Panc1 (cell line): Measurements from ENCODE around the gene IGSF21. TPM values are rescaled to one million over a fixed set of nuclear protein-coding genes. Genes with fewer than 3 reads are reported as not detected.

ENCODE experiments used
- ATAC-seq: fragments of 200-7000 bp; cut with Tn5 transposase; 2 replicates; pipeline ENCODE4 v1.9.1; 2020; ENCODE audit warnings: mild to moderate bottlenecking, moderate library complexity
- BruUV-seq: library from RNA; stranded (reverse); fragments of 400-500 nt; replicated peaks from 2 replicates; lab custom pipeline; 2021; lab: Mats Ljungman, UMichigan
- CTCF ChIA-PET: fragments of 300-600 bp; sonication (Branson Sonifier 250); formaldehyde crosslinking; loops from one replicate; lab custom pipeline; 2022; ENCODE audit warnings: antibody characterized with exemption; lab: Charles Lee
- POLR2A ChIA-PET: fragments of 300-600 bp; sonication (Branson Sonifier 250); formaldehyde crosslinking; loops from one replicate; lab custom pipeline; 2022; ENCODE audit warnings: antibody characterized with exemption; lab: Charles Lee
- DNase-seq: peaks from one replicate; pipeline ENCODE4 v3.0.0-alpha.2; 2010; ENCODE audit warnings: low read depth, low spot score
- H3K27ac ChIP-seq: 2 replicates; pipeline ENCODE4 v1.5.1; 2011; ENCODE audit warnings: mild to moderate bottlenecking, low read length, inconsistent platforms
- H3K27me3 ChIP-seq: fragments of 200-500 bp; sonication (Bioruptor generic); 2 replicates; pipeline ENCODE4 v1.6.0; 2014; ENCODE audit warnings: low read length, inconsistent platforms; ENCODE audit not compliant: control insufficient read depth, insufficient read depth
- H3K36me3 ChIP-seq: fragments of 200-500 bp; sonication (Bioruptor generic); 2 replicates; pipeline ENCODE4 v1.5.1; 2014; ENCODE audit warnings: inconsistent platforms, mild to moderate bottlenecking, low read length, moderate library complexity; ENCODE audit not compliant: control insufficient read depth, insufficient read depth
- H3K4me1 ChIP-seq: 2 replicates; pipeline ENCODE4 v1.5.1; 2011; ENCODE audit warnings: inconsistent platforms, mild to moderate bottlenecking, low read length, moderate library complexity; ENCODE audit not compliant: control insufficient read depth, insufficient read depth
- H3K4me3 ChIP-seq, 2 experiments: 2 replicates each; pipeline ENCODE4 v1.5.1; 2011 to 2012; ENCODE audit warnings: low read depth in 2 of 2, low read length in 2 of 2, mild to moderate bottlenecking in 2 of 2, inconsistent platforms in 1 of 2, moderate library complexity in 1 of 2
- H3K9me3 ChIP-seq: fragments of 200-500 bp; sonication (Bioruptor generic); 2 replicates; pipeline ENCODE4 v1.5.1; 2014; ENCODE audit warnings: low read depth, mild to moderate bottlenecking, inconsistent platforms, low read length, moderate library complexity; ENCODE audit not compliant: control insufficient read depth, insufficient read depth
- CTCF ChIP-seq: fragments of 450-650 bp; IDR thresholded peaks from 2 replicates; pipeline ENCODE4 v1.5.1; 2017; ENCODE audit warnings: mild to moderate bottlenecking
- POLR2AphosphoS5 ChIP-seq: IDR thresholded peaks from 2 replicates; pipeline ENCODE4 v1.6.1; 2012; ENCODE audit warnings: mild to moderate bottlenecking, low read depth, low read length, moderate library complexity
- REST ChIP-seq, 2 experiments: IDR thresholded peaks; 2 replicates each; pipeline ENCODE4 v1.6.1; 2011 to 2012; ENCODE audit warnings: low read depth in 2 of 2, control low read depth in 1 of 2, low read length in 1 of 2, mild to moderate bottlenecking in 1 of 2, moderate library complexity in 1 of 2; ENCODE audit not compliant: insufficient read depth in 1 of 2
- SIN3A ChIP-seq: IDR thresholded peaks from 2 replicates; pipeline ENCODE4 v1.6.1; 2012; ENCODE audit warnings: low read depth, mild to moderate bottlenecking, low read length, moderate library complexity, borderline replicate concordance; ENCODE audit not compliant: insufficient read depth
- TCF7L2 ChIP-seq: IDR thresholded peaks from 2 replicates; pipeline ENCODE4 v1.6.1; 2011; ENCODE audit warnings: mild to moderate bottlenecking, low read depth, low read length, inconsistent platforms
- in situ Hi-C: cut with HindIII; loops from 2 replicates; pipeline ENCODE4 v1.10.0; 2016; ENCODE audit warnings: low sequenced_read_pairs, low pct_unique_long_range_greater_than_20kb
- intact Hi-C: fragments of 100-400 bp; cut with micrococcal nuclease; formaldehyde crosslinking; loops from one replicate; pipeline ENCODE4 v1.10.0; 2022; ENCODE audit not compliant: unreplicated experiment
- total RNA-seq: library from RNA; stranded (reverse); gene quantifications from one replicate; pipeline ENCODE4 v1.2.1, GENCODE V29; 2021; ENCODE audit not compliant: unreplicated experiment

Gene IGSF21
- total RNA-seq, 1 experiment from 2014 or later = not detected

- ChIA-PET POLR2A (no interaction called here), CTCF (interaction anchor here (0.6 kb wide), 1 partner anchor 473 kb away, joined by 3 read pairs; no protein-coding TSS in a partner anchor)
- TF ChIP-seq REST (IDR thresholded peaks at IDR 0.05; ENCODE audit: insufficient read depth in 1 of 2, low read depth in 2 of 2, low read length in 1 of 2) (no peak), TCF7L2 (no peak), POLR2AphosphoS5 (no peak), SIN3A (no peak), CTCF (no peak)
- H3K4me1 ChIP-seq = peaks cover 2% of the 10 kb centered on the region; the same call in 1 of the 2 replicates
- no peaks in the 10 kb centered on the region for H3K36me3 ChIP-seq
- intact Hi-C loops (loop anchor here (10.0 kb wide), 1 partner anchor 124 kb away; no protein-coding TSS in a partner anchor), in situ Hi-C loops (no loop called here)
- DNase-seq (no peak), ATAC-seq (peak; percentile 55)
- no peak overlapping the region for H3K4me3 ChIP-seq
- no peak overlapping the region for H3K27ac ChIP-seq
- H3K9me3 ChIP-seq = no peaks in the 10 kb centered on the region
- H3K27me3 ChIP-seq = peaks cover 26% of the 10 kb centered on the region
- no TSS peak for BruUV-seq
Measured at GRCh38 chr1:18109058-18109755, 1.6 kb downstream of the IGSF21 start.

- Histone ChIP-seq H3K4me1 (peaks cover 2% of the 10 kb centered on the region; the same call in 1 of the 2 replicates), H3K27me3 (peaks cover 26% of the 10 kb centered on the region), H3K4me3 (no peak overlapping the region), H3K27ac (no peak overlapping the region), H3K9me3 (no peaks in the 10 kb centered on the region), H3K36me3 (no peaks in the 10 kb centered on the region)
- POLR2A ChIA-PET = no interaction called here
- peak; percentile 44; the same call in 1 of the 2 replicates for ATAC-seq
- intact Hi-C loops = loop anchor here (10.0 kb wide), 1 partner anchor 125 kb away; no protein-coding TSS in a partner anchor
- in situ Hi-C loops = no loop called here
- CTCF ChIA-PET = interaction anchor here (0.7 kb wide), 1 partner anchor 35 kb away, joined by 3 read pairs; no protein-coding TSS in a partner anchor
- DNase-seq = no peak
- peak; percentile 66; the same call in 1 of the 2 replicates for TF ChIP-seq CTCF
- TF ChIP-seq TCF7L2 = no peak
- BruUV-seq = no TSS peak
Measured at GRCh38 chr1:18109756-18110597, 2.4 kb downstream of the IGSF21 start.
